ENCODE results near the gene HHAT. TPM values are rescaled to one million over a fixed set of nuclear protein-coding genes. Genes with fewer than 3 reads are reported as not detected.

Gene HHAT
- total and polyA plus RNA-seq, 12 donors = 0.81 to 4.3 (median 2.6) TPM

DNA sequence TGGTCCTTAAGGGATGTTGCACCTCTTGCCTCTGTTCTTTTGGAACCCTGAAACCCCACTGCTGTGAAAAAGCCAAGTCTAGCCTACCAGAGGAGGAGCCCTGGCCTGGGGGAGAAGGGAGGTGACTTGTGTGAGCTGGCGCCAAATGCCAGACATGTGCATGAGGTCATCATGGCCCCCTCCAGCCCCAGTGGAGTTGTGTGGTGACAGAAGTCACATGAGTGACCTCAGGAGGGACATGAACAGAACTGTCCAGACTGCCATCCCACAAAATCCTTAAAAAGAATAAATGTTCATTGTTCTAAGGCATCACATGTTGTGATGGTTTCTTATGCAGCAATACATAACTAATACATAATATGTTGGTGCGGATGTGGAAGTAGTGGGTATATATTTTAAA lies 10.8 kb downstream of the HHAT start:
- Histone ChIP-seq H3K4me3 (no peak overlapping the region), H3K4me1 (peaks cover 0 to 22% (median 13%) of the 10 kb centered on the region in 9 donors), H3K27ac (no peak overlapping the region), H3K27me3 (no peaks in the 10 kb centered on the region), H3K36me3 (no peaks in the 10 kb centered on the region), H3K9me3 (no peaks in the 10 kb centered on the region)
- DNase-seq (no peak), ATAC-seq (no peak)
- TF ChIP-seq, protein P1, sequence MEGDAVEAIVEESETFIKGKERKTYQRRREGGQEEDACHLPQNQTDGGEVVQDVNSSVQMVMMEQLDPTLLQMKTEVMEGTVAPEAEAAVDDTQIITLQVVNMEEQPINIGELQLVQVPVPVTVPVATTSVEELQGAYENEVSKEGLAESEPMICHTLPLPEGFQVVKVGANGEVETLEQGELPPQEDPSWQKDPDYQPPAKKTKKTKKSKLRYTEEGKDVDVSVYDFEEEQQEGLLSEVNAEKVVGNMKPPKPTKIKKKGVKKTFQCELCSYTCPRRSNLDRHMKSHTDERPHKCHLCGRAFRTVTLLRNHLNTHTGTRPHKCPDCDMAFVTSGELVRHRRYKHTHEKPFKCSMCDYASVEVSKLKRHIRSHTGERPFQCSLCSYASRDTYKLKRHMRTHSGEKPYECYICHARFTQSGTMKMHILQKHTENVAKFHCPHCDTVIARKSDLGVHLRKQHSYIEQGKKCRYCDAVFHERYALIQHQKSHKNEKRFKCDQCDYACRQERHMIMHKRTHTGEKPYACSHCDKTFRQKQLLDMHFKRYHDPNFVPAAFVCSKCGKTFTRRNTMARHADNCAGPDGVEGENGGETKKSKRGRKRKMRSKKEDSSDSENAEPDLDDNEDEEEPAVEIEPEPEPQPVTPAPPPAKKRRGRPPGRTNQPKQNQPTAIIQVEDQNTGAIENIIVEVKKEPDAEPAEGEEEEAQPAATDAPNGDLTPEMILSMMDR (IDR thresholded peaks at IDR 0.05) = no peak
- intact Hi-C loops (cut with DNase I) = no loop called here
- WGBS, 2 donors = 91 to 96% methylated on average over 2 of the region's 2 CpGs

- TF ChIP-seq, protein P1 (IDR thresholded peaks at IDR 0.05) = no peak
- Histone ChIP-seq H3K27me3 (no peaks in the 10 kb centered on the region), H3K27ac (no peak overlapping the region), H3K4me3 (no peak overlapping the region), H3K36me3 (no peaks in the 10 kb centered on the region), H3K9me3 (no peaks in the 10 kb centered on the region), H3K4me1 (peaks cover 0 to 22% (median 13%) of the 10 kb centered on the region in 9 donors)
- intact Hi-C loops (cut with DNase I) = no loop called here
- ATAC-seq (no peak), DNase-seq (no peak)
- 91 to 92% methylated on average over 3 of the region's 3 CpGs for WGBS, 2 donors
Measured at GRCh38 chr1:210340311-210340710, 11.6 kb downstream of the HHAT start.

GRCh38 chr1:210340841-210341240 lies 12.1 kb downstream of the HHAT start:
- Histone ChIP-seq H3K9me3 (no peaks in the 10 kb centered on the region), H3K4me1 (peaks cover 0 to 22% (median 13%) of the 10 kb centered on the region in 9 donors), H3K27me3 (no peaks in the 10 kb centered on the region), H3K27ac (no peak overlapping the region), H3K36me3 (no peaks in the 10 kb centered on the region), H3K4me3 (no peak overlapping the region)
- intact Hi-C loops (cut with DNase I) = no loop called here
- 94 to 95% methylated on average over 2 of the region's 2 CpGs for WGBS, 2 donors
- no peak for ATAC-seq
- TF ChIP-seq, protein P1 (IDR thresholded peaks at IDR 0.05) = no peak
- DNase-seq = no peak

GRCh38 chr1:210342986-210343780 lies 14.5 kb downstream of the HHAT start:
- H3K36me3 ChIP-seq = no peaks in the 10 kb centered on the region
- 36 to 37% methylated on average over 14 of the region's 14 CpGs for whole genome bisulfite sequencing, 2 donors

More at GRCh38 chr1:210342986-210343780, 14.5 kb downstream of the HHAT start:
- DNase-seq (no peak), ATAC-seq (peak in 7 of 8 donors; percentile 12 to 54 (median 29))
- peak overlapping the region in 9 of 10 donors; percentile 8 to 51 (median 40) for H3K4me3 ChIP-seq
- H3K9me3 ChIP-seq = no peaks in the 10 kb centered on the region
- H3K4me1 ChIP-seq = peaks cover 0 to 35% (median 15%) of the 10 kb centered on the region in 9 donors
- intact Hi-C loops (cut with DNase I) = no loop called here
- H3K27me3 ChIP-seq = no peaks in the 10 kb centered on the region
- H3K27ac ChIP-seq = peak overlapping the region in 5 of 10 donors; percentile 8 to 47 (median 25)
- TF ChIP-seq, protein P1 (IDR thresholded peaks at IDR 0.05) = no peak

Measured in heart right ventricle (tissue), 16 donors.